K562 (cell line): Measurements from ENCODE around the gene SYT10.

Experiments used
- EP300 ChIP-seq: IDR thresholded peaks from 2 replicates; pipeline ENCODE4 v1.6.1; 2012; ENCODE audit warnings: low read length, improper control_type of control experiment
- HDAC1 ChIP-seq, 2 experiments: fragments of 450-650 bp; IDR thresholded peaks; 2 replicates each; pipeline ENCODE4 v1.6.1; 2016 to 2017; ENCODE audit warnings: inconsistent platforms in 1 of 2, mild to moderate bottlenecking in 1 of 2, moderate library complexity in 1 of 2

- no peak for TF ChIP-seq EP300
- no peak for TF ChIP-seq HDAC1 (IDR thresholded peaks at IDR 0.05)
These were observed 10.2 kb downstream of the SYT10 start for GRCh38 chr12:33429468-33429867.
